GM12878 (cell line): ENCODE measurements around the gene RGSL1. TPM values are rescaled to one million over a fixed set of nuclear protein-coding genes. Genes with fewer than 3 reads are reported as not detected.

ENCODE experiments used
- ATAC-seq: fragments of 200-7000 bp; cut with Tn5 transposase; 3 replicates; pipeline ENCODE4 v1.9.1; 2020; ENCODE audit warnings: mild to moderate bottlenecking, moderate library complexity
- BruUV-seq: library from RNA; stranded (reverse); fragments of 400-500 nt; replicated peaks from 2 replicates; lab custom pipeline; 2021; lab: Mats Ljungman, UMichigan
- CTCF ChIA-PET: fragments of 300-600 bp; sonication (Branson Sonifier 250); formaldehyde crosslinking; extraction: SDS; loops from one replicate; lab custom pipeline; 2021; ENCODE audit warnings: inconsistent platforms; lab: Yijun Ruan, JAX
- POLR2A ChIA-PET: fragments of 350-600 bp; formaldehyde crosslinking; extraction: SDS; loops from one replicate; lab custom pipeline; 2021; ENCODE audit warnings: inconsistent platforms; lab: Charles Lee
- RAD21 ChIA-PET: fragments of 300-600 bp; sonication (Branson Sonifier 250); formaldehyde crosslinking; loops from one replicate; lab custom pipeline; 2023; ENCODE audit warnings: antibody characterized with exemption; ENCODE audit not compliant: unreplicated experiment; lab: Charles Lee
- SMC1A ChIA-PET: fragments of 300-600 bp; sonication (Branson Sonifier 250); formaldehyde crosslinking; loops from one replicate; lab custom pipeline; 2023; ENCODE audit not compliant: unreplicated experiment, uncharacterized antibody; lab: Charles Lee
- DNase-seq: peaks from one replicate; pipeline ENCODE4 v3.0.0-alpha.2; 2011; ENCODE audit warnings: low read depth, low spot score
- FAIRE-seq: peaks from 3 replicates; lab custom pipeline; 2011; peaks lifted over from hg19 to GRCh38; lab: Jason Lieb, UNC
- H2AFZ ChIP-seq: 2 replicates; pipeline ENCODE4 v1.6.0; 2011; ENCODE audit warnings: low read depth, low read length, control low read depth; ENCODE audit not compliant: control insufficient read depth
- H3K27ac ChIP-seq: 2 replicates; pipeline ENCODE4 v1.5.1; 2011; ENCODE audit warnings: control low read depth; ENCODE audit not compliant: control insufficient read depth, insufficient read depth
- H3K27me3 ChIP-seq, 2 experiments: replicated peaks in 1 of 2; 2 replicates each; pipeline versions ENCODE4 v1.6.0 to v1.6.1; 2011; ENCODE audit warnings: low read length in 1 of 2; ENCODE audit not compliant: control insufficient read depth in 2 of 2, insufficient read depth in 2 of 2
- H3K36me3 ChIP-seq, 2 experiments: 2 replicates each; pipeline ENCODE4 v1.5.1; 2011; ENCODE audit warnings: low read length in 1 of 2; ENCODE audit not compliant: control insufficient read depth in 2 of 2, insufficient read depth in 2 of 2
- H3K4me1 ChIP-seq: 2 replicates; pipeline ENCODE4 v1.6.1; 2011; ENCODE audit warnings: mild to moderate bottlenecking, low read length, moderate library complexity, mixed read lengths; ENCODE audit not compliant: control insufficient read depth, insufficient read depth
- H3K4me2 ChIP-seq: 2 replicates; pipeline ENCODE4 v1.6.0; 2011; ENCODE audit warnings: control low read depth; ENCODE audit not compliant: control insufficient read depth, insufficient read depth
- H3K4me3 ChIP-seq: fragments of 200-600 bp; sonication (generic); 2 replicates; pipeline ENCODE4 v1.5.1; 2016
- H3K79me2 ChIP-seq: 2 replicates; pipeline ENCODE4 v1.6.0; 2011; ENCODE audit warnings: low read length; ENCODE audit not compliant: control insufficient read depth, insufficient read depth
- H3K9ac ChIP-seq: 2 replicates; pipeline ENCODE4 v1.8.0; 2011; ENCODE audit warnings: low read length, control low read depth, mixed read lengths; ENCODE audit not compliant: control insufficient read depth, insufficient read depth
- H3K9me3 ChIP-seq: replicated peaks from 3 replicates; pipeline ENCODE4 v1.5.1; 2011; ENCODE audit warnings: mild to moderate bottlenecking, low read length; ENCODE audit not compliant: control insufficient read depth, insufficient read depth
- H4K20me1 ChIP-seq: 2 replicates; pipeline ENCODE4 v1.6.0; 2011; ENCODE audit not compliant: control insufficient read depth, insufficient read depth
- BRCA1 ChIP-seq: IDR thresholded peaks from 2 replicates; pipeline ENCODE4 v1.6.1; 2011; ENCODE audit warnings: low read depth, low read length, improper control_type of control experiment
- E2F4 ChIP-seq: IDR thresholded peaks from 2 replicates; pipeline ENCODE4 v1.6.1; 2012; ENCODE audit warnings: low read depth, low read length, improper control_type of control experiment
- FOS ChIP-seq: IDR thresholded peaks from 3 replicates; pipeline ENCODE4 v1.6.1; 2011; ENCODE audit warnings: borderline replicate concordance; ENCODE audit not compliant: insufficient read length; ENCODE audit errors: extremely low read depth
- IRF4 ChIP-seq: IDR thresholded peaks from 2 replicates; pipeline ENCODE4 v1.6.1; 2011; ENCODE audit warnings: low read depth, low read length
- MTA2 ChIP-seq: fragments of 450-650 bp; IDR thresholded peaks from 2 replicates; pipeline ENCODE4 v1.6.1; 2016; ENCODE audit warnings: low read depth, mild to moderate bottlenecking, moderate library complexity
- MYB ChIP-seq: fragments of 150-350 bp; IDR thresholded peaks from 2 replicates; pipeline ENCODE4 v1.6.1; 2014; ENCODE audit warnings: mild to moderate bottlenecking, low read depth, low read length, borderline replicate concordance
- PBX3 ChIP-seq: IDR thresholded peaks from 2 replicates; pipeline ENCODE4 v1.6.1; 2011; ENCODE audit warnings: mild to moderate bottlenecking, low read depth, low read length, moderate library complexity; ENCODE audit not compliant: insufficient replicate concordance
- PKNOX1 ChIP-seq: fragments of 450-650 bp; IDR thresholded peaks from 2 replicates; pipeline ENCODE4 v1.6.1; 2016; ENCODE audit warnings: mild to moderate bottlenecking
- in situ Hi-C: fragments of 300-500 bp; cut with MboI; formaldehyde crosslinking; loops from 9 replicates; pipeline ENCODE4 v1.14.3; 2018; ENCODE audit warnings: mixed read lengths
- intact Hi-C: fragments of 100-400 bp; cut with micrococcal nuclease; formaldehyde crosslinking; loops from one replicate; pipeline ENCODE4 v1.14.2; 2022; ENCODE audit not compliant: unreplicated experiment
- polyA plus RNA-seq, 11 experiments: library from polyadenylated mRNA; depleted of rRNA in 4 of 11; unstranded in 6 of 11; stranded (reverse) in 5 of 11; fragments of >200 nt; fragmentation: Nextera tagmentation in 4 of 11; fragmentation: Illumina TruSeq in 1 of 11; extraction: Ambion mirVana in 4 of 11; extraction: Trizol in 1 of 11; gene quantifications; 1 replicate in 1 of 11; 2 replicates in 10 of 11; pipeline versions ENCODE4 v1.2.1 to v1.2.3, GENCODE V29; 2011 to 2016; ENCODE audit warnings: inconsistent platforms in 2 of 11, missing spikeins in 2 of 11, low read depth in 1 of 11
- total RNA-seq, 4 experiments: library from RNA; depleted of rRNA in 3 of 4; stranded (reverse); fragments of >200 nt in 3 of 4; fragmentation: Illumina TruSeq in 1 of 4; extraction: Trizol in 1 of 4; gene quantifications; 2 replicates each; pipeline versions ENCODE4 v1.2.1 to v1.2.3, GENCODE V29; 2013 to 2021

Gene RGSL1
- total and polyA plus RNA-seq, 10 of the 15 experiments (the other 5 are each of a cell fraction or from before 2014, with no cell fraction given) = 0.05 to 0.28 (median 0.27) TPM; not detected in 5

- BruUV-seq = no TSS peak
- POLR2A ChIA-PET = no interaction called here
- no peak for FAIRE-seq
- SMC1A ChIA-PET = interaction anchor here (1.0 to 1.1 kb wide), 2 partner anchors 10 kb away, joined by 3 read pairs; no protein-coding TSS in a partner anchor
- Histone ChIP-seq H3K36me3 (no peaks in the 10 kb centered on the region), H4K20me1 (no peaks in the 10 kb centered on the region), H3K4me1 (no peaks in the 10 kb centered on the region), H3K4me3 (no peak overlapping the region), H3K4me2 (no peak overlapping the region), H2AFZ (no peak overlapping the region), H3K27me3 (no peaks in the 10 kb centered on the region; a peak in 1 of 4 replicates), H3K9me3 (no peaks in the 10 kb centered on the region), H3K9ac (no peak overlapping the region), H3K27ac (no peak overlapping the region), H3K79me2 (no peaks in the 10 kb centered on the region)
- intact Hi-C loops (no loop called here), in situ Hi-C loops (no loop called here)
- CTCF ChIA-PET = no interaction called here
- no peak for ATAC-seq
- TF ChIP-seq PBX3 (no peak), MYB (no peak), PKNOX1 (no peak), FOS (no peak), MTA2 (no peak), BRCA1 (no peak), IRF4 (no peak), E2F4 (no peak)
- DNase-seq = no peak
- RAD21 ChIA-PET = no interaction called here
Observed at GRCh38 chr1:182495002-182495401, 45.1 kb downstream of the RGSL1 start.
